Ammon's horn (tissue), 1 donor: ENCODE measurements around the gene RXFP4.

Experiments
- DNase-seq: peaks from one replicate; pipeline ENCODE4 v3.0.0-alpha.2; 2016; ENCODE audit warnings: low spot score

Gene RXFP4

GRCh38 chr1:155960081-155960745 is 18.8 kb downstream of the RXFP4 start:
- DNase-seq, result no peak

DNA sequence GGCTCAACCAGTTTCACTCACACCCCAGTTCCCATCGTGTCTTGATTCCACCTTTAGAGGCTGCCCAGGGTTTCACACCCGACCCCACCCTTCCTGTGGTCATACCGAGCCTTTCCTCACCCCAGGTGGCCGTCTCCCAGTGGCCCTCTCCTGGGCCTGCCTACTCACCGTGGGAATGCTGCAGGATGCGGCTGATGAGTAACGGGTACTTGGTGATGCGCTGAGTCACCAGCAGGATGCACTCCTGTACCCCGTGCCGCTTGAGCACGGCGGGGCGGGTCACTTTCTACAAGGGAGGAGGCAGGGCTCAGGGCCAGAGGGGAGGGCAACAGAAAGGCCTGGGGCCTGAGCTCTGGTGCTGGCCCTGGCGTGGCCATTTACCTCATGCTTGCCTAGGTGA is 20.5 kb downstream of the RXFP4 start:
- DNase-seq, result peak; percentile 65

DNA sequence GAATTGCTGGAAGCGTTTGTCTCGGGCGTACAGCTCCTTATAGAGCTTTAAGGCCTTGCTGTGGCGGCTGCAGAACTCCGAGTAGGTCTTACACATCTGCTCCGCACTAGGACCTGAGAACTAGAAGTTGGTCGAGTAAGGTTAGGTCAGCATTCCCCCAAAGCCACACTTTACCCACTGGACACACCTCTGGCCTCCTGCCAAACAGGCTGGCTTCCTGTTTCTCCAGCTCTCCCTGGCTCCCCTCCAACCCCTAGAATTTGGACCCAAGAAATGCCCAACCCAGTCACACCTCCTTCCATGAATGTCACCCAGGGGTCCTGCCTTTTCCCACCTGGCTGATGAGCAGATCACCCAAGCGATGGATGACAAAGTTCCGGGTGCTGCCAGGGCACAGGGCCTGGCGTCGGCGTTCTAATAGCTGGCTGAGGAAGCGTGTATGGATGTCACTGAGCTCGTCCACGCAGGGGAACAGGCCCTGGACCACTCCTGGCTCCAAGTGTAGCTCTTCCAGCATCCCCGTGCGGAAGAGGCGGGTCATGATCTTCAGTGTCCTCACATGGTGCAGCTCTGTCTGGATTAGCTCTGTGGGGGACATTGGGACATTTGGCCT is 21.3 kb downstream of the RXFP4 start:
- no peak for DNase-seq

DNA sequence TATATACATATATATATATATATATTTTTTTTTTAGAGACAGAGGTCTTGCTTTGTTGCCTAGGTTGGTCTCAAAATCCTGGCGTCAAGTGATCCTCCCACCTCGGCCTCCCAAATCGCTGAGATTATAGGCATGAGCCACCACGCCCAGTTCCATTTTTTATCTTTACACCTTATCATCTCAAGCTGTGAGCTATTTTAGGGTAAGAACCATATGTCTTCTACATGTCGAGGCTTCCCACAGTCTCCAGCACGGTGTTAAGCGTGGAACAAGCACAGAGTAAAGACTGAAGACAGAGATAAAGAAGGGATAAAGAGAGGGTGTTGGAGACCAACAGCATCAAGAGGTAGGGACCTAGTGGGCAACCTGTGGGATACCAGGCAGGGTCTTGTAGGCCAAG is 22.8 kb downstream of the RXFP4 start:
- no peak for DNase-seq

DNA sequence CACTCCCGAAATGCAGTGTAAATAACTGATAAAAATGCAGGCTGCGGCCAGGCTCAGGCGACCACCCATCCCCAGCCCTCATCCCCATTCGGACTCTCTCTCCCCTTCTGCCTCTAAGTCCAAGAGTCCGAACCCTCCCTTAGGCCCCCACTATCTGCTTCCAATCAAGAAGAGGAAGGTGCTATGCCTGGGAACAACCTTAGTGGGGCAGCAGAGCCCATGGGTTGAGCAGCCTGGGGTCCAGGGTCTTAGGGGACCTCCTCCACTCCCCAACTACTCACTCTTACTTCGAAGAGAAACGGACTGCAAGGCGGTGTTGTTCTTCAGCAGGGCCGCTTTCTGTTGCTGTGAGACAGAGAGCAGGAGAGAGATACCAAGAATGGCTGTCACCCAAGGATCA is 24.7 kb downstream of the RXFP4 start:
- no peak for DNase-seq

DNA sequence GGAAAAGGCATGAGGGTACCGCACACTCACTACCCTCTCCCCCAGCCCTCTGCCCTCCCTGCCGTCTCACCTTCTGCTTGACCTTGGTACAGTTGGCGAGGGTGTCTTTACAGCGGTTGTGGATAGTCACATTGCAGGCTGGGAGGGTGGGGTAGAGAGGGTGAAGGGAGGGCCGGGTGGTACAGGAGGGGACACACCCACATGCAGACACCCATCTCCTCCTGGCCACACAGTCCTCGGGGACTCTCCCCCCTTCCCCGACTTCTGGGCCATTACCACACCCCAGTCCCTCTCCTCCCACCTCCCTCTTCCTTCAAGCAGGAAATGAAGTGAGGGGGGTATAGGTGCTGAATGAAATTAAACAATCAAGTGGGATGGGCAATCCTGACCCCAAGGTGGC is 25.3 kb downstream of the RXFP4 start:
- DNase-seq, result no peak

- no peak for DNase-seq
Measured at GRCh38 chr1:155967341-155968050, 26.1 kb downstream of the RXFP4 start.

GRCh38 chr1:155968051-155968400 is 26.6 kb downstream of the RXFP4 start:
- DNase-seq, result no peak

DNA sequence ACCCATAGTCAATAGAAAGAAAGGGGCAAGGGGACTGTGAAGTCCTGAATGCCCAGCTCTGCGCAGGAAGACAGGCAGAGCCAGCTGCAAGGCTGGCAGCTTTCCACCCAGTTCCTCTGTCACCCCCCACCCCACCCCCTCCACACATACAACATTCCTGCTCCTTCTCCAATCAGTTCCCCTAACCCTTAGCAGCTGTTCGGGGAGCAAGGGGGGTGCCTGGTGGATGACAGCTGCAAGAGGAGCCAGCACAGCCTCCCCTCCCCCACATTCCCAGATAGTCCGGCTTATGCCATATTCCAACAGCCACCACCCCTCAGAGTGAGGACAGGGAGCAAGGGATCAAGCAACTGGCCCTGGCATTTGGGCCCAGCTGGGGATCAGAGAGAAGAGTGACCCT is 27.2 kb downstream of the RXFP4 start:
- peak; percentile 95 for DNase-seq

DNA sequence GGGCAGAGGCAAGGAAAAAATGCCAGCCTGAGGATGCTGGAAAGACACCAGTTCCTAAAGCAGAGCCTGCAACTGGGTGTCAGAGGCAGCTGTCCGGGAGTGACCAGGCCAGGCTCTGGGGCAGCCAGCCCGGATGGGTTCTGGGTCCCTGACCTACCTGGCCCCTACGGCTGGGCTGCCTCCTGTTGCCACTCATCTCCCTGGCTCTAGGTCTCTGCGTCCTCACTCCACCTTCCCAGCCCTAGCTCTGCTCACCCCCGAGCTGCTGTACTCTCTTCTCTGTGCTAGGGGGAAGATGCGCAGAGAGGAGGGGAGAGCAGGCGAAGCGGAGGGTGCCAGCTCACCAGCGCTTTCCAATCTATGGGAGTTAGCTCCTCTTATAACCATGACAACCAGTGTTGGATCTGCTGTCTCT is 27.9 kb downstream of the RXFP4 start:
- peak; percentile 85 for DNase-seq

GRCh38 chr1:155970531-155971167 is 29.2 kb downstream of the RXFP4 start:
- DNase-seq, result peak; percentile 89

- DNase-seq, result peak; percentile 85
Measured at GRCh38 chr1:155971910-155972809, 30.7 kb downstream of the RXFP4 start.

DNA sequence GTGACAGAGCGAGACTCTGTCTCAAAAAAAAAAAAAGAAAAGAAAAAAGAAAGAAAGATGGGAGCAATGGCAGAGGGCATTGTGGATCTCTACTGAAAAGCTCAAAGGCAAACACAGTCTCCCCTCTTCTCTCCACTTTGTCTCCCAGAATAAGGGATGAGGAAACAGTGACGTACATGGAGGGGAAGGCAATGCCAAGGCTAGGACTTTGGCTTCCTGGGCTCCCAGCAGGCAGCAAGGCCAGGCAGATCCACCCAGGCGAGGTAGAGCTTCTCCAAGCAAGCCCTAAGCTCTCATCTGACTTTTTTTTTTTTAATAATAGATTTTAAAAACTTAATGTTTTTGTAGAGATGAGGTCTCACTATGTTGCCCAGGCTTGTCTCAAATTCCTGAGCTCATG is 32.3 kb downstream of the RXFP4 start:
- no peak for DNase-seq

DNA sequence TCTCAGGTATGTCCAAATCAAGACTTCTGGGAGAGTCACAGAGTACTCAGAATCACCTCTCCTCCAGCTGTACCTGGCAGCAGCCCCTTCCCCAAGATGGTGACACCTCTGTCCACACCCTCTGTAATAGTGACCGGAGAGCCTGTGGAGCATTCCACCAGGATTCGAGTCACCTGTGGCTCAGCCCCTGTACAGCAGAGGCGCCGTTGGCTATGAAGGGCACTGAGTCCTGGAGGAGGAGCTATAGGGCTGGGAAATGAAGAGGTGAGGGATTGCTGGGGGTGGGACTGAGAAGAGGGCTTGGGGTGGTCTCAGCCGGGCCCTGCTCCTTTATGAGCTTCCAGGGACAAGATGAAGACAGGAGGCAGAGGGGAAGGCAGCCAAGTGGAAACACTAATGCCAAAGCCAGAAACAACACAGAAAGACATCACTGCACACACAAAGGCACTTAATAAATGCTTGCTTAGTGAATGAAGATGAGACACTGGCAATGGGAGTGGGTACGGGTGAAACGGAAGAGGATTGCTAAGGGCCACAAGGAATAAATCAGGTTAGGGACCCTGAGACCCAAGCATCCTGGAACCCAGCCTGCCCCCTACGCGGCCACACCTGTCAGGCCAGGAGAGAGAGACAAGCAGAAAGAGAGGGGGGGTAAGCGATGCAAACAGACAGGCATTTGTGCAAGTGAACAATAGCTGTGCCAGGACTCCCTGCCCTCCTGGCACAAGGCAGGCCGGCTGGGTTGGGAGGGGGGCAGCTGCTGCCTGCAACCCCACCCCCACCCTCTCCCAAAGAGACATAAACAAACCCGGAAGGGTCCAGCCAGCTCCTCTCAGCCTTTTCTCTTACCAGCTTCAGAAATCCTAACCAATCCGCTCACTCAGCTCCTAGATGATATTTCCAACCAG is 33.0 kb downstream of the RXFP4 start:
- DNase-seq, result peak; percentile 95

- DNase-seq, result no peak
Measured at GRCh38 chr1:155975375-155976061, 34.1 kb downstream of the RXFP4 start.

DNA sequence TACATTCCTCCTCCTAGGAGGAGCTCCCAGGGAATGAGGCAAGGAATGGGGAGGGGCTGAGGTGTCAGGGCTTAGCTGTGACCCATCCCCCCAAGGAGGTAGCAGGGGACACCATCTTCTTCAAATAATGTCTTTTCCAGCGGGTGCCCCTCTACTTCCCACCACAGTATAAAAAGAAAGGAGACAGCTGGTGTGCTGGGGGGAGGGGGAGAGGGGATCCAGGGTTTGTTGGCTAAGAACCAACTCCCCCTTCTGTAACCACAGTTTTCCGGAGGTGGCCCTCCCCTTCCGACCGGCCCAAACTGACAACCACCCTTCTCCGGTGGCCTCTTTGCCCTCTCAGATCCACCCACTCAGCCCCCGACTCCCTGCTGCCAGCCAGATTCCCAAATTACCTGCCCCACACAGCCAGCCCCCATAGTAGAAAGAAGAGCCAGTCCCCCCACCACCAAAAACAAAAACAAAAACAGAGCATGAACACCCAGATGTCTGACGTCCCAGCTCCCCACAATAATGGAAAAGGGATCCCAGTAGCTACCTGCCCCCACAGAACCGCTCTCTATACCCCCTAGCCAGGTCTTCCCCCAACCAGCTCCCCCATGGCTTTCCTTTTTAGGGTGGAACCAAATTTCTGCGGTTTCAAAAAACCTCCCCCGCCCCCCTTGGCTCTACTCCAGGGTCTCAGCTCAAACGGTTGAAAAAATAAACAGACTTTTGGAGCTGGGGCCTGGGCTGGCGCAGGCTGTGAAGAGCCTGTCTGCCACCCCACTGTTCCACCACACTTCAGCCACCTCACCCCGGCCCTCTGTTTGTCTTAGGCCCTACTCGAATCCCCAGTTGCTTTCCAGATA is 34.8 kb downstream of the RXFP4 start:
- no peak for DNase-seq

GRCh38 chr1:155976913-155977689 is 35.7 kb downstream of the RXFP4 start:
- DNase-seq, result no peak

DNA sequence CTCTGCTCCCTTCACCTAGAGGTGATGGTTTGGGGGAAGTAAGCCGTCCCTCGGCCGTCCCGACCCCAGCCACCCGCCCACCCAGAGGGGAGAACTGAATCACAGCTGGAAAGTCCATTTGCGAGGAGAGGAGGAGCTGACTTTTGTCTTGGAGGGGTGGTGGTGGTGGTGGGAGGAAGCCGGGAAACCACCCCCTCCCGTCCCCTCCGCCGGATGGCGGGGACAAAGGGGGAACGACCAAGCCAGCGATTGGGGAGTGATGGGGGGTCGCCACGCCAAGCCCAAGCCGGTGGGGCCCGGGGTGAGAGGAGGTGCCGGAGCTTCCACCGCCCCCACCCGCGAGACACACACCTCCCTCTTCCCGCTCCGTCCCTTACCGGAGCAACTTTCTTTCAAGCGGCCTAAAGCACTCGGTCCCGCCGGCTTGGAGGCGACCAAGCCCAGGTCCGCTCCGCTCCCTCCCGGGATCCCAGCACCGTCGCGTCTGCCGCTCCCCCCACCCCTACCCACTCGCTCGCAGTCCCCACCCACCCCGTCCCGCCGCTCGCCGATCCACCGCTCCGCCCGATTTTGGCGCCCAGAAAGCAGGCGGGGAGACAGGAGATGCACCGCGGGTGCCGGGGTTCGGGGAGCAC is 36.4 kb downstream of the RXFP4 start:
- DNase-seq, result peak; percentile 62
